ENCODE results near the gene KCTD15. TPM values are rescaled to one million over a fixed set of nuclear protein-coding genes. Genes with fewer than 3 reads are reported as not detected.

Gene KCTD15
- total RNA-seq, 1 experiment from 2014 or later = 9.9 TPM

DNA sequence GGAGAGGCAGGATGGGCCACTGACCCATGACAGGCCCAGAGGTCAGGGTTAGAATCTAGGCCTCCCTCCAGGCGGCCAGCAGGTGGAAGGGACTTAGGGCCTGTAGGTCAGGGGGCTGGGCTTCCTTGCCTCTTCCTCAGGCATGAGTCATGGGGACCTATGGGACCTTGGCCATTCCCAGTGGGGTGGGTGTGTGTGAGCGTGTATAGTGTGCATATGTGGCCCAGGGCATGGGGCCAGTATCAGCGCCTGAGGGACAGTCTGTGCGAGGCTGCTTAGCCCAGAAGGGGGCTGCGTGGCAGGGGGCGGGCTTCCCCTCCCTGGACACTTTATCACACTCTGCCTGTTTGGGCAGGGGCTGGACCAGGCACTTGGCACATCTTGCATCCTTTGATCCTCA, 13.3 kb downstream of the KCTD15 start:
- no TSS peak for BruUV-seq (replicated peaks)
- H3K9me3 ChIP-seq (ENCODE audit: low read depth, low read length, poor library complexity, severe bottlenecking) = no peaks in the 10 kb centered on the region
- no peak for TF ChIP-seq EZH2 (IDR thresholded peaks at IDR 0.05; ENCODE audit: borderline replicate concordance, low read depth, low read length, poor library complexity, severe bottlenecking)
- TF ChIP-seq, protein P1, sequence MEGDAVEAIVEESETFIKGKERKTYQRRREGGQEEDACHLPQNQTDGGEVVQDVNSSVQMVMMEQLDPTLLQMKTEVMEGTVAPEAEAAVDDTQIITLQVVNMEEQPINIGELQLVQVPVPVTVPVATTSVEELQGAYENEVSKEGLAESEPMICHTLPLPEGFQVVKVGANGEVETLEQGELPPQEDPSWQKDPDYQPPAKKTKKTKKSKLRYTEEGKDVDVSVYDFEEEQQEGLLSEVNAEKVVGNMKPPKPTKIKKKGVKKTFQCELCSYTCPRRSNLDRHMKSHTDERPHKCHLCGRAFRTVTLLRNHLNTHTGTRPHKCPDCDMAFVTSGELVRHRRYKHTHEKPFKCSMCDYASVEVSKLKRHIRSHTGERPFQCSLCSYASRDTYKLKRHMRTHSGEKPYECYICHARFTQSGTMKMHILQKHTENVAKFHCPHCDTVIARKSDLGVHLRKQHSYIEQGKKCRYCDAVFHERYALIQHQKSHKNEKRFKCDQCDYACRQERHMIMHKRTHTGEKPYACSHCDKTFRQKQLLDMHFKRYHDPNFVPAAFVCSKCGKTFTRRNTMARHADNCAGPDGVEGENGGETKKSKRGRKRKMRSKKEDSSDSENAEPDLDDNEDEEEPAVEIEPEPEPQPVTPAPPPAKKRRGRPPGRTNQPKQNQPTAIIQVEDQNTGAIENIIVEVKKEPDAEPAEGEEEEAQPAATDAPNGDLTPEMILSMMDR (conservative IDR thresholded peaks at IDR 0.05; ENCODE audit: low read depth, low read length) = no peak
- no peaks in the 10 kb centered on the region for H3K27me3 ChIP-seq (replicated peaks; ENCODE audit: insufficient read depth, low read depth, low read length, poor library complexity)
- no peak overlapping the region for H3K4me3 ChIP-seq (ENCODE audit: low read depth, low read length, poor library complexity, severe bottlenecking)
- DNase-seq (ENCODE audit: low spot score) = no peak
- intact Hi-C loops (cut with micrococcal nuclease; ENCODE audit: unreplicated experiment) = no loop called here
- no peak overlapping the region for H3K27ac ChIP-seq (ENCODE audit: low read depth, low read length, poor library complexity, severe bottlenecking)
- POLR2A ChIA-PET (ENCODE audit: low non-redundant PET) = no interaction called here
- no peaks in the 10 kb centered on the region for H3K4me1 ChIP-seq (ENCODE audit: insufficient read depth, low read length, poor library complexity, severe bottlenecking)
- CTCF ChIA-PET = no interaction called here
- no peaks in the 10 kb centered on the region for H3K36me3 ChIP-seq (ENCODE audit: insufficient read depth, low read length, poor library complexity, severe bottlenecking)

DNA sequence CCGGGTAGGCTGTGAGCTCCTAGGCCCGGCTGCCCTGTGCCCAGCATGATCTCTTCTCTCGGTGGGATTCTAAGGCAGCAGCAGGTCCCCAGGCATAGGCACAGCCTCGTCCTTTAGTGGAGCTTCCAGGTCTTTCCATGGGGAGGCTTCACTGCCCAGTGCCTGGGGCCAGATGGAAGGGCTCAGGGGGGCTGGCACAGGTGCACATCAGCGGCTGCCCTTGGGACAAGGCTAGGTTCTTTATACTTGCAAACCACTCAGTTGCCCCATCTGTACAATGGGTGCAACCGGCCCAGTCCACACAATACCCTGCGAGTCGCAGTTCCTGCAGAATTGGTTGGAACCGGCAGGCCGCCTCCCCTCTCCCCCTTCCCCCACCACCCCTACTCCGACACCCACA, 14.2 kb downstream of the KCTD15 start:
- H3K4me3 ChIP-seq (ENCODE audit: low read depth, low read length, poor library complexity, severe bottlenecking) = no peak overlapping the region
- CTCF ChIA-PET = no interaction called here
- TF ChIP-seq, protein P1 (conservative IDR thresholded peaks at IDR 0.05; ENCODE audit: low read depth, low read length) = no peak
- TF ChIP-seq EZH2 (IDR thresholded peaks at IDR 0.05; ENCODE audit: borderline replicate concordance, low read depth, low read length, poor library complexity, severe bottlenecking) = no peak
- no peaks in the 10 kb centered on the region for H3K36me3 ChIP-seq (ENCODE audit: insufficient read depth, low read length, poor library complexity, severe bottlenecking)
- no TSS peak for BruUV-seq (replicated peaks)
- POLR2A ChIA-PET (ENCODE audit: low non-redundant PET) = no interaction called here
- H3K27me3 ChIP-seq (replicated peaks; ENCODE audit: insufficient read depth, low read depth, low read length, poor library complexity) = no peaks in the 10 kb centered on the region
- intact Hi-C loops (cut with micrococcal nuclease; ENCODE audit: unreplicated experiment) = no loop called here
- no peaks in the 10 kb centered on the region for H3K4me1 ChIP-seq (ENCODE audit: insufficient read depth, low read length, poor library complexity, severe bottlenecking)
- H3K9me3 ChIP-seq (ENCODE audit: low read depth, low read length, poor library complexity, severe bottlenecking) = no peaks in the 10 kb centered on the region
- no peak for DNase-seq (ENCODE audit: low spot score)
- H3K27ac ChIP-seq (ENCODE audit: low read depth, low read length, poor library complexity, severe bottlenecking) = no peak overlapping the region

DNA sequence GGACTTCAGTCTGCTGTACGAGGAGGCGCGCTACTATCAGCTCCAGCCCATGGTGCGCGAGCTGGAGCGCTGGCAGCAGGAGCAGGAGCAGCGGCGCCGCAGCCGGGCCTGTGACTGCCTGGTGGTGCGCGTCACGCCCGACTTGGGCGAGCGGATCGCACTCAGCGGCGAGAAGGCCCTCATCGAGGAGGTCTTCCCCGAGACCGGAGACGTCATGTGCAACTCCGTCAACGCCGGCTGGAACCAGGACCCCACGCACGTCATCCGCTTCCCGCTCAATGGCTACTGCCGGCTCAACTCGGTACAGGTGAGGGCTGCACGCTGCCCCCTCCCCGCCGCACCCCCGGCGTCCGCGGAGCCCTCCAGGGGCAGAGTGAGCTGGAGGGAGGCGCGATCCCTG, 14.6 kb downstream of the KCTD15 start:
- Histone ChIP-seq H3K9me3 (ENCODE audit: low read depth, low read length, poor library complexity, severe bottlenecking) (no peaks in the 10 kb centered on the region), H3K36me3 (ENCODE audit: insufficient read depth, low read length, poor library complexity, severe bottlenecking) (no peaks in the 10 kb centered on the region), H3K4me3 (ENCODE audit: low read depth, low read length, poor library complexity, severe bottlenecking) (no peak overlapping the region), H3K27me3 (replicated peaks; ENCODE audit: insufficient read depth, low read depth, low read length, poor library complexity) (no peaks in the 10 kb centered on the region), H3K4me1 (ENCODE audit: insufficient read depth, low read length, poor library complexity, severe bottlenecking) (no peaks in the 10 kb centered on the region), H3K27ac (ENCODE audit: low read depth, low read length, poor library complexity, severe bottlenecking) (no peak overlapping the region)
- ChIA-PET CTCF (no interaction called here), POLR2A (ENCODE audit: low non-redundant PET) (no interaction called here)
- no peak for DNase-seq (ENCODE audit: low spot score)
- TF ChIP-seq, protein P1 (conservative IDR thresholded peaks at IDR 0.05; ENCODE audit: low read depth, low read length) = no peak
- no peak for TF ChIP-seq EZH2 (IDR thresholded peaks at IDR 0.05; ENCODE audit: borderline replicate concordance, low read depth, low read length, poor library complexity, severe bottlenecking)
- no TSS peak for BruUV-seq (replicated peaks)
- intact Hi-C loops (cut with micrococcal nuclease; ENCODE audit: unreplicated experiment) = no loop called here
